HCT116 (cell line): ENCODE measurements around the gene XRCC3. TPM values are rescaled to one million over a fixed set of nuclear protein-coding genes. Genes with fewer than 3 reads are reported as not detected.

Source experiments
- ATAC-seq: fragments of 200-7000 bp; cut with Tn5 transposase; 2 replicates; pipeline ENCODE4 v1.9.1; 2020; ENCODE audit warnings: mild to moderate bottlenecking, moderate library complexity
- BruUV-seq: library from RNA; stranded (reverse); fragments of 400-500 nt; replicated peaks from 2 replicates; lab custom pipeline; 2021; lab: Mats Ljungman, UMichigan
- CTCF ChIA-PET: fragments of 300-600 bp; sonication (Branson Sonifier 250); formaldehyde crosslinking; loops from one replicate; lab custom pipeline; 2021; ENCODE audit warnings: antibody characterized with exemption; lab: Charles Lee
- POLR2A ChIA-PET: fragments of 300-600, 350-600 bp; sonication (Branson Sonifier 250); formaldehyde crosslinking; loops from one replicate; lab custom pipeline; 2021; ENCODE audit warnings: antibody characterized with exemption; lab: Charles Lee
- RAD21 ChIA-PET, 2 experiments: fragments of 300-600 bp; sonication (Branson Sonifier 250); formaldehyde crosslinking; loops; one replicate each; lab custom pipeline; 2023; ENCODE audit warnings: low total read pairs in 2 of 2; ENCODE audit not compliant: uncharacterized antibody in 2 of 2, unreplicated experiment in 2 of 2, low non-redundant PET in 1 of 2; lab: Charles Lee
- DNase-seq: peaks from one replicate; pipeline ENCODE4 v3.0.0-alpha.2; 2010; ENCODE audit warnings: low read depth, low spot score
- H2AFZ ChIP-seq: fragments of 200-600 bp; shearing (Covaris generic), sonication (generic); 2 replicates; pipeline ENCODE4 v1.6.1; 2017; ENCODE audit warnings: low read depth, mixed run types, mixed read lengths, antibody characterized with exemption, low read length; ENCODE audit not compliant: poor library complexity, severe bottlenecking
- H3K27ac ChIP-seq: 2 replicates; pipeline ENCODE4 v1.5.1; 2012; ENCODE audit warnings: low read depth, low read length
- H3K27me3 ChIP-seq: fragments of 200-600 bp; sonication (generic); 2 replicates; pipeline ENCODE4 v1.6.1; 2016; ENCODE audit warnings: mixed run types, low read length, mixed read lengths; ENCODE audit not compliant: insufficient read depth
- H3K36me3 ChIP-seq, 2 experiments: fragments of 200-500 bp in 1 of 2; fragments of 200-600 bp in 1 of 2; sonication (Bioruptor generic) in 1 of 2; sonication (generic) in 1 of 2; 2 replicates each; pipeline versions ENCODE4 v1.5.1 to v1.6.1; 2014 to 2016; ENCODE audit warnings: low read length in 2 of 2, inconsistent platforms in 1 of 2, mixed read lengths in 1 of 2, mixed run types in 1 of 2; ENCODE audit not compliant: insufficient read depth in 2 of 2, control insufficient read depth in 1 of 2
- H3K4me1 ChIP-seq, 2 experiments: fragments of 200-600 bp in 1 of 2; sonication (generic) in 1 of 2; 2 replicates each; pipeline versions ENCODE4 v1.5.1 to v1.6.1; 2012 to 2017; ENCODE audit warnings: low read length in 2 of 2, inconsistent platforms in 1 of 2, mild to moderate bottlenecking in 1 of 2, mixed read lengths in 1 of 2, mixed run types in 1 of 2, moderate library complexity in 1 of 2; ENCODE audit not compliant: insufficient read depth in 2 of 2, control insufficient read depth in 1 of 2
- H3K4me2 ChIP-seq: fragments of 200-600 bp; sonication (generic); 2 replicates; pipeline ENCODE4 v1.6.1; 2017; ENCODE audit warnings: mixed run types, low read length, mixed read lengths
- H3K4me3 ChIP-seq, 2 experiments: fragments of 200-600 bp in 1 of 2; sonication (generic) in 1 of 2; replicated peaks in 1 of 2; 2 replicates each; pipeline ENCODE4 v1.5.1; 2011 to 2016; ENCODE audit warnings: low read length in 2 of 2, control low read depth in 1 of 2, low read depth in 1 of 2, mild to moderate bottlenecking in 1 of 2, mixed read lengths in 1 of 2, mixed run types in 1 of 2
- H3K79me2 ChIP-seq: fragments of 200-600 bp; sonication (generic); 2 replicates; pipeline ENCODE4 v1.6.1; 2017; ENCODE audit warnings: mild to moderate bottlenecking, mixed run types, low read length, moderate library complexity, mixed read lengths; ENCODE audit not compliant: insufficient read depth
- H3K9ac ChIP-seq: fragments of 200-600 bp; sonication (generic); 2 replicates; pipeline ENCODE4 v1.6.1; 2016; ENCODE audit warnings: low read length, mixed read lengths
- H3K9me2 ChIP-seq: fragments of 200-600 bp; sonication (generic), shearing (Covaris generic); 2 replicates; pipeline ENCODE4 v1.6.1; 2017; ENCODE audit warnings: mixed run types, mild to moderate bottlenecking, moderate library complexity; ENCODE audit not compliant: insufficient read depth
- H3K9me3 ChIP-seq, 2 experiments: fragments of 200-500 bp in 1 of 2; fragments of 200-600 bp in 1 of 2; sonication (Bioruptor generic) in 1 of 2; sonication (generic) in 1 of 2; 2 replicates each; pipeline ENCODE4 v1.6.1; 2014 to 2017; ENCODE audit warnings: low read length in 2 of 2, mixed read lengths in 2 of 2, inconsistent platforms in 1 of 2, low read depth in 1 of 2, mild to moderate bottlenecking in 1 of 2, mixed run types in 1 of 2, moderate library complexity in 1 of 2; ENCODE audit not compliant: control insufficient read depth in 1 of 2, insufficient read depth in 1 of 2
- H4K20me1 ChIP-seq: fragments of 200-600 bp; sonication (generic), shearing (Covaris generic); 2 replicates; pipeline ENCODE4 v1.6.1; 2017; ENCODE audit warnings: mixed run types, mild to moderate bottlenecking, moderate library complexity; ENCODE audit not compliant: insufficient read depth
- CBX3 ChIP-seq: IDR thresholded peaks from 2 replicates; pipeline ENCODE4 v1.6.1; 2012; ENCODE audit warnings: low read depth
- CEBPB ChIP-seq: IDR thresholded peaks from 2 replicates; pipeline ENCODE4 v1.6.1; 2012; ENCODE audit warnings: low read depth
- EGR1 ChIP-seq: IDR thresholded peaks from 2 replicates; pipeline ENCODE4 v1.6.1; 2012; ENCODE audit warnings: low read depth
- ELF1 ChIP-seq: IDR thresholded peaks from 2 replicates; pipeline ENCODE4 v1.6.1; 2012; ENCODE audit warnings: low read depth, borderline replicate concordance
- EZH2 ChIP-seq: fragments of 200-600 bp; sonication (generic); IDR thresholded peaks from 2 replicates; pipeline ENCODE4 v1.6.1; 2017; ENCODE audit warnings: antibody characterized with exemption, mixed run types
- EZH2phosphoT487 ChIP-seq: fragments of 200-600 bp; IDR thresholded peaks from 2 replicates; pipeline ENCODE4 v1.6.1; 2018; ENCODE audit warnings: antibody characterized with exemption, borderline replicate concordance
- FOSL1 ChIP-seq: IDR thresholded peaks from 2 replicates; pipeline ENCODE4 v1.6.1; 2012; ENCODE audit warnings: low read depth
- POLR2AphosphoS5 ChIP-seq: IDR thresholded peaks from 2 replicates; pipeline ENCODE4 v1.6.1; 2011; ENCODE audit warnings: mild to moderate bottlenecking, low read depth, low read length, moderate library complexity
- RAD21 ChIP-seq: IDR thresholded peaks from 2 replicates; pipeline ENCODE4 v1.6.1; 2012; ENCODE audit warnings: low read depth, mild to moderate bottlenecking
- SIN3A ChIP-seq: IDR thresholded peaks from 2 replicates; pipeline ENCODE4 v1.6.1; 2012; ENCODE audit warnings: low read depth
- YY1 ChIP-seq: IDR thresholded peaks from 2 replicates; pipeline ENCODE4 v1.6.1; 2011; ENCODE audit warnings: low read length, low read depth, moderate library complexity, mild to moderate bottlenecking; ENCODE audit not compliant: insufficient replicate concordance; ENCODE audit errors: extremely low read depth
- ZFX ChIP-seq: fragments of 450-650 bp; IDR thresholded peaks from 2 replicates; pipeline ENCODE4 v1.6.1; 2017
- ZNF274 ChIP-seq: fragments of 200-500 bp; sonication (Bioruptor generic); IDR thresholded peaks from 2 replicates; pipeline ENCODE4 v1.6.1; 2014; ENCODE audit warnings: mild to moderate bottlenecking, low read depth, low read length, inconsistent platforms
- intact Hi-C: fragments of 100-400 bp; cut with micrococcal nuclease; formaldehyde crosslinking; loops from 2 replicates; pipeline ENCODE4 v1.10.0; 2022
- total RNA-seq: library from RNA; stranded (reverse); gene quantifications from one replicate; pipeline ENCODE4 v1.2.1, GENCODE V29; 2021; ENCODE audit not compliant: unreplicated experiment
- TF ChIP-seq, protein P1 (sequence below), 3 experiments: fragments of 200-600 bp in 1 of 3; sonication (generic) in 1 of 3; IDR thresholded peaks in 2 of 3; conservative IDR thresholded peaks in 1 of 3; 2 replicates each; pipeline ENCODE4 v1.5.1; 2012 to 2017; ENCODE audit warnings: low read depth in 2 of 3, low read length in 2 of 3, antibody characterized with exemption in 1 of 3, borderline replicate concordance in 1 of 3, control low read depth in 1 of 3, mild to moderate bottlenecking in 1 of 3, mixed read lengths in 1 of 3, mixed run types in 1 of 3, moderate library complexity in 1 of 3; ENCODE audit not compliant: insufficient read depth in 1 of 3
- TF ChIP-seq, protein P2 (sequence below): IDR thresholded peaks from 2 replicates; pipeline ENCODE4 v1.6.1; 2012
- TF ChIP-seq, protein P3 (sequence below): IDR thresholded peaks from 2 replicates; pipeline ENCODE4 v1.6.1; 2012

The XRCC3 gene
- total RNA-seq, 1 experiment from 2014 or later: 48.7 TPM

DNA sequence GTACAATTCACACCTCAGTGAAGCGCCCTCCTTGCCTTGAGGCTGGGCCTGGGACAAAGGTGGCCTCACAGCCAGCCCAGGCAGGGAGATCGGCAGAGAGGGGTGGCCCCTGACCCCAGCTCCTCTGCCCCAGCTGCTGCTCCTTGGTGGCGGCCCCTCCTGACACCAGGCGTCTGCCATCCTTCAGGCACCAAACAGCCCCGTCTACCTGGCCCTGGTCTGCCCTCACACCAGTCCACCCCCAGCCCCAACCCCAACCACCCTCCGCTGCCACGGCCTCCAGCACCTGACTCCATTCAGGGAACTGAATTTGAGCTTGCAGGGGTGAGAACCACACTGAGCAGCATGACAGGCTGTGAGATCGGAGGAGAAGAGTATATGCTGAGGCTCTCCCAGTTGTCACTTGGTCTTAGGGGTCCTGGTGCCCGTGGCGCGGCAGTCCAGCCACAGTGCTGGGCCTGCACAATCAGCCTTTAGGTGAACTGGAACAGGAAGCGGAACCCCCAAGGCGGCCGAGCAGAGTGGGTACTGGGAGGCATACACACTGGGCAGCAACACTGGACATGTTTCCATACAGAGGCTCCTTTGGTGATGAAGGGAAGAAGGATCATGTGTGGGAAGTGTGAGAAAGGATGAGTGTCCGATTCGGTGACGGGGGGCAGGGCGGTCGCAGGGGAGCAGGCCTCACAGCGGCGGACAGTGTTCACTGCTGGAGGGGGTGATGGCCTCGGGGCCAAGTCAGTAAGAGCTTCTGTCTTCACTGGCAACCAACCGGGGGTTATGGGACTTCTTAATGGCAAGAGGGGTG lies 19.0 kb upstream of the XRCC3 start:
- no peak overlapping the region for H3K4me2 ChIP-seq
- H3K9me2 ChIP-seq: no peaks in the 10 kb centered on the region
- TF ChIP-seq, protein P1, sequence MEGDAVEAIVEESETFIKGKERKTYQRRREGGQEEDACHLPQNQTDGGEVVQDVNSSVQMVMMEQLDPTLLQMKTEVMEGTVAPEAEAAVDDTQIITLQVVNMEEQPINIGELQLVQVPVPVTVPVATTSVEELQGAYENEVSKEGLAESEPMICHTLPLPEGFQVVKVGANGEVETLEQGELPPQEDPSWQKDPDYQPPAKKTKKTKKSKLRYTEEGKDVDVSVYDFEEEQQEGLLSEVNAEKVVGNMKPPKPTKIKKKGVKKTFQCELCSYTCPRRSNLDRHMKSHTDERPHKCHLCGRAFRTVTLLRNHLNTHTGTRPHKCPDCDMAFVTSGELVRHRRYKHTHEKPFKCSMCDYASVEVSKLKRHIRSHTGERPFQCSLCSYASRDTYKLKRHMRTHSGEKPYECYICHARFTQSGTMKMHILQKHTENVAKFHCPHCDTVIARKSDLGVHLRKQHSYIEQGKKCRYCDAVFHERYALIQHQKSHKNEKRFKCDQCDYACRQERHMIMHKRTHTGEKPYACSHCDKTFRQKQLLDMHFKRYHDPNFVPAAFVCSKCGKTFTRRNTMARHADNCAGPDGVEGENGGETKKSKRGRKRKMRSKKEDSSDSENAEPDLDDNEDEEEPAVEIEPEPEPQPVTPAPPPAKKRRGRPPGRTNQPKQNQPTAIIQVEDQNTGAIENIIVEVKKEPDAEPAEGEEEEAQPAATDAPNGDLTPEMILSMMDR (IDR thresholded peaks at IDR 0.05 in 2 of 3, conservative IDR thresholded peaks at IDR 0.05 in 1 of 3; ENCODE audit: borderline replicate concordance in 1 of 3, insufficient read depth in 1 of 3, low read depth in 2 of 3, low read length in 2 of 3): no peak
- no peaks in the 10 kb centered on the region for H3K4me1 ChIP-seq
- no peaks in the 10 kb centered on the region for H3K27me3 ChIP-seq
- POLR2A ChIA-PET: no interaction called here
- H2AFZ ChIP-seq: no peak overlapping the region
- ATAC-seq (no peak), DNase-seq (no peak)
- no peak overlapping the region for H3K4me3 ChIP-seq
- no peaks in the 10 kb centered on the region for H4K20me1 ChIP-seq
- H3K27ac ChIP-seq: no peak overlapping the region
- CTCF ChIA-PET: no interaction called here
- RAD21 ChIA-PET: no interaction called here
- no peaks in the 10 kb centered on the region for H3K9me3 ChIP-seq
- intact Hi-C loops: no loop called here
- no peaks in the 10 kb centered on the region for H3K79me2 ChIP-seq
- H3K9ac ChIP-seq: no peak overlapping the region
- BruUV-seq: no TSS peak
- peaks cover 3% of the 10 kb centered on the region in 2 experiments; a peak in 3 of 4 replicates for H3K36me3 ChIP-seq

DNA sequence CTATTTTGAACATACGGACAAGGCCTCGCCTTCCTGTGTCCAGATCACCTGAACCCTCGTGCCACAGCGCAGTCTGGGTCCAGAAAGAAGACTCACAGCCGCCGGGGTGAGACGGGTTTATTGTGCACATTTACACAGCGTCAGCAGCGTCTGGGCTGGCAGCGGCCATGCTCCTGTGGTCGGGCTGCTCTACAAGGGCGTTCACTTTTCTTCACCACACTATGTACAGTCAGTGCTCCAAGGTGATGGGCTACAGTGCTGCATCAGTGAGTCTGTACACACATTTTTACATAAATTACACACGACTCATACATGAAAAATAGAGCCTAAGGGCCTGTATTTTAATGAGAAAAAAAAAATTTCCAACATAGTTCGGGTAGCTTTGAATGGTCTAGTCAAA lies 18.4 kb upstream of the XRCC3 start:
- Histone ChIP-seq H3K79me2 (no peaks in the 10 kb centered on the region), H3K9me3 (no peaks in the 10 kb centered on the region), H3K27ac (no peak overlapping the region), H3K4me1 (no peaks in the 10 kb centered on the region), H3K36me3 (peaks cover 3 to 8% of the 10 kb centered on the region in 2 experiments; a peak in 3 of 4 replicates), H2AFZ (no peak overlapping the region), H3K4me2 (no peak overlapping the region), H3K9ac (no peak overlapping the region), H3K27me3 (no peaks in the 10 kb centered on the region), H3K4me3 (no peak overlapping the region), H4K20me1 (no peaks in the 10 kb centered on the region), H3K9me2 (no peaks in the 10 kb centered on the region)
- RAD21 ChIA-PET: no interaction called here
- intact Hi-C loops: no loop called here
- ATAC-seq (no peak), DNase-seq (no peak)
- POLR2A ChIA-PET: no interaction called here
- CTCF ChIA-PET: no interaction called here
- no TSS peak for BruUV-seq
- TF ChIP-seq ZFX (no peak), POLR2AphosphoS5 (no peak), CEBPB (no peak), RAD21 (no peak), EZH2phosphoT487 (no peak), EZH2 (no peak), FOSL1 (no peak), EGR1 (no peak), ZNF274 (no peak), CBX3 (no peak), YY1 (no peak), SIN3A (no peak), ELF1 (no peak)
- TF ChIP-seq, protein P2, sequence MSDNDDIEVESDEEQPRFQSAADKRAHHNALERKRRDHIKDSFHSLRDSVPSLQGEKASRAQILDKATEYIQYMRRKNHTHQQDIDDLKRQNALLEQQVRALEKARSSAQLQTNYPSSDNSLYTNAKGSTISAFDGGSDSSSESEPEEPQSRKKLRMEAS: no peak
- TF ChIP-seq, protein P1 (IDR thresholded peaks at IDR 0.05 in 2 of 3, conservative IDR thresholded peaks at IDR 0.05 in 1 of 3; ENCODE audit: borderline replicate concordance in 1 of 3, insufficient read depth in 1 of 3, low read depth in 2 of 3, low read length in 2 of 3): no peak
- TF ChIP-seq, protein P3, sequence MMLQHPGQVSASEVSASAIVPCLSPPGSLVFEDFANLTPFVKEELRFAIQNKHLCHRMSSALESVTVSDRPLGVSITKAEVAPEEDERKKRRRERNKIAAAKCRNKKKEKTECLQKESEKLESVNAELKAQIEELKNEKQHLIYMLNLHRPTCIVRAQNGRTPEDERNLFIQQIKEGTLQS: no peak
